Measurements from ENCODE around the gene MAGEA4.

MAGEA4 gene

GRCh38 chrX:151875270-151876026 lies 37.2 kb upstream of the MAGEA4 start:
- TF ChIP-seq RARB (CRISPR knock-in tag; IDR thresholded peaks at IDR 0.05) (no peak), ESRRG (CRISPR knock-in tag; IDR thresholded peaks at IDR 0.05) (no peak), CSRNP3 (CRISPR knock-in tag; IDR thresholded peaks at IDR 0.05) (no peak), PPARA (CRISPR knock-in tag; IDR thresholded peaks at IDR 0.05; ENCODE audit: borderline replicate concordance) (no peak), GLIS3 (CRISPR knock-in tag; IDR thresholded peaks at IDR 0.05) (no peak), ZNF8 (CRISPR knock-in tag; IDR thresholded peaks at IDR 0.05) (no peak), POU6F1 (CRISPR knock-in tag; IDR thresholded peaks at IDR 0.05; ENCODE audit: borderline replicate concordance, low read depth) (no peak), CREB5 (CRISPR knock-in tag; IDR thresholded peaks at IDR 0.05; ENCODE audit: low read depth) (no peak), ZC3H10 (CRISPR knock-in tag; IDR thresholded peaks at IDR 0.05) (no peak), ZFP30 (CRISPR knock-in tag; IDR thresholded peaks at IDR 0.05) (no peak), PATZ1 (CRISPR knock-in tag; IDR thresholded peaks at IDR 0.05; ENCODE audit: borderline replicate concordance) (no peak), ISL1 (CRISPR knock-in tag; IDR thresholded peaks at IDR 0.05) (no peak), TSHZ2 (CRISPR knock-in tag; IDR thresholded peaks at IDR 0.05) (no peak), SNAI2 (CRISPR knock-in tag; IDR thresholded peaks at IDR 0.05) (no peak), ZNF565 (CRISPR knock-in tag; conservative IDR thresholded peaks at IDR 0.05; ENCODE audit: low read depth) (no peak), ZFP3 (CRISPR knock-in tag; IDR thresholded peaks at IDR 0.05) (no peak), BACH2 (CRISPR knock-in tag; IDR thresholded peaks at IDR 0.05; ENCODE audit: borderline replicate concordance) (no peak), TOX (CRISPR knock-in tag; IDR thresholded peaks at IDR 0.05; ENCODE audit: borderline replicate concordance) (no peak)
- 0 out of 3 replicates have a peak, but pooled peaks have one; percentile 26 for ATAC-seq

GRCh38 chrX:151878574-151878973 lies 34.1 kb upstream of the MAGEA4 start:
- no peak for ATAC-seq
- TF ChIP-seq GLIS3 (CRISPR knock-in tag; IDR thresholded peaks at IDR 0.05) (no peak), CREB5 (CRISPR knock-in tag; IDR thresholded peaks at IDR 0.05; ENCODE audit: low read depth) (no peak), ZNF565 (CRISPR knock-in tag; conservative IDR thresholded peaks at IDR 0.05; ENCODE audit: low read depth) (no peak), RARB (CRISPR knock-in tag; IDR thresholded peaks at IDR 0.05) (no peak)

- TF ChIP-seq SNAI2 (CRISPR knock-in tag; IDR thresholded peaks at IDR 0.05) (no peak), ARNTL (CRISPR knock-in tag; IDR thresholded peaks at IDR 0.05; ENCODE audit: borderline replicate concordance, low read depth) (no peak), PPARA (CRISPR knock-in tag; IDR thresholded peaks at IDR 0.05; ENCODE audit: borderline replicate concordance) (no peak), RARB (CRISPR knock-in tag; IDR thresholded peaks at IDR 0.05) (no peak), ZC3H10 (CRISPR knock-in tag; IDR thresholded peaks at IDR 0.05) (no peak), ZFP30 (CRISPR knock-in tag; IDR thresholded peaks at IDR 0.05) (no peak), ZFP3 (CRISPR knock-in tag; IDR thresholded peaks at IDR 0.05) (no peak), TCF4 (CRISPR knock-in tag; IDR thresholded peaks at IDR 0.05; ENCODE audit: borderline replicate concordance) (no peak), PATZ1 (CRISPR knock-in tag; IDR thresholded peaks at IDR 0.05; ENCODE audit: borderline replicate concordance) (no peak), ESRRG (CRISPR knock-in tag; IDR thresholded peaks at IDR 0.05) (no peak), POU6F1 (CRISPR knock-in tag; IDR thresholded peaks at IDR 0.05; ENCODE audit: borderline replicate concordance, low read depth) (no peak), ISL1 (CRISPR knock-in tag; IDR thresholded peaks at IDR 0.05) (no peak)
Observed at GRCh38 chrX:151879856-151880255, 32.8 kb upstream of the MAGEA4 start.

More at GRCh38 chrX:151879856-151880255, 32.8 kb upstream of the MAGEA4 start:
- ATAC-seq: no peak

All from SK-N-SH treated with all-trans-retinoic acid at 6 μM for 48 hours (cell line).